Hepatocyte (in vitro differentiated cells): Measurements from ENCODE around the gene TK1. TPM values are rescaled to one million over a fixed set of nuclear protein-coding genes. Genes with fewer than 3 reads are reported as not detected.

Experiments used
- DNase-seq: peaks from one replicate; pipeline ENCODE4 v3.0.0-alpha.2; 2016; ENCODE audit warnings: low spot score
- H2AFZ ChIP-seq: fragments of 200-600 bp; sonication (generic); 2 replicates; pipeline ENCODE4 v1.6.0; 2016; ENCODE audit warnings: antibody characterized with exemption, mild to moderate bottlenecking
- H3K27ac ChIP-seq: fragments of 200-600 bp; sonication (generic); 2 replicates; pipeline ENCODE4 v1.5.1; 2016; ENCODE audit warnings: mild to moderate bottlenecking
- H3K27me3 ChIP-seq: fragments of 200-600 bp; sonication (generic); 2 replicates; pipeline ENCODE4 v1.6.1; 2016
- H3K36me3 ChIP-seq: fragments of 200-600 bp; sonication (generic); replicated peaks from 2 replicates; pipeline ENCODE4 v1.5.1; 2016; ENCODE audit warnings: low read depth; ENCODE audit not compliant: insufficient read depth
- H3K4me1 ChIP-seq: fragments of 200-600 bp; sonication (generic); 2 replicates; pipeline ENCODE4 v1.5.1; 2016; ENCODE audit warnings: mild to moderate bottlenecking, moderate library complexity; ENCODE audit not compliant: insufficient read depth
- H3K4me2 ChIP-seq: fragments of 200-600 bp; sonication (generic); 2 replicates; pipeline ENCODE4 v1.6.0; 2016
- H3K4me3 ChIP-seq: fragments of 200-600 bp; sonication (generic); 2 replicates; pipeline ENCODE4 v1.5.1; 2016; ENCODE audit warnings: mild to moderate bottlenecking
- H3K79me2 ChIP-seq: fragments of 200-600 bp; sonication (generic); 2 replicates; pipeline ENCODE4 v1.6.0; 2017; ENCODE audit warnings: mild to moderate bottlenecking
- H3K9me2 ChIP-seq: fragments of 200-600 bp; sonication (generic); replicated peaks from 2 replicates; pipeline ENCODE4 v1.6.0; 2017; ENCODE audit warnings: mild to moderate bottlenecking; ENCODE audit not compliant: insufficient read depth
- H3K9me3 ChIP-seq: fragments of 200-600 bp; sonication (generic); 2 replicates; pipeline ENCODE4 v1.5.1; 2016; ENCODE audit warnings: low read depth, mild to moderate bottlenecking
- H4K20me1 ChIP-seq: fragments of 200-600 bp; sonication (generic); 2 replicates; pipeline ENCODE4 v1.6.0; 2016; ENCODE audit warnings: mild to moderate bottlenecking; ENCODE audit not compliant: insufficient read depth, poor library complexity, severe bottlenecking
- EZH2 ChIP-seq: fragments of 200-600 bp; sonication (generic); IDR thresholded peaks from 2 replicates; pipeline ENCODE4 v1.6.1; 2016; ENCODE audit warnings: antibody characterized with exemption, mild to moderate bottlenecking, borderline replicate concordance
- EZH2phosphoT487 ChIP-seq: fragments of 200-600 bp; sonication (generic); IDR thresholded peaks from one replicate; pipeline ENCODE4 v1.6.1; 2018; ENCODE audit warnings: antibody characterized with exemption, mild to moderate bottlenecking, low read depth, moderate library complexity; ENCODE audit not compliant: unreplicated experiment, severe bottlenecking
- WGBS: methylation state at CpG from one replicate; pipeline ENCODE4 v1.1.6; 2016; ENCODE audit warnings: low lambda C conversion rate; ENCODE audit errors: missing lambda C conversion rate; 5-methylcytosine and 5-hydroxymethylcytosine counted together
- polyA plus RNA-seq: library from polyadenylated mRNA; unstranded; fragments of >200 nt; fragmentation: Nextera tagmentation; extraction: Ambion mirVana; gene quantifications from 2 replicates; pipeline ENCODE4 v1.2.1, GENCODE V29; 2016
- total RNA-seq: library from RNA; depleted of rRNA; stranded (reverse); fragments of >200 nt; gene quantifications from 2 replicates; pipeline ENCODE4 v1.2.3, GENCODE V29; 2014
- TF ChIP-seq, protein P1 (sequence below): fragments of 200-600 bp; sonication (generic); IDR thresholded peaks from 2 replicates; pipeline ENCODE4 v1.5.1; 2016; ENCODE audit warnings: antibody characterized with exemption, mild to moderate bottlenecking; ENCODE audit not compliant: poor library complexity

Gene TK1
- total and polyA plus RNA-seq, 2 experiments from 2014 or later = 8.3 to 29.9 TPM

GRCh38 chr17:78132767-78133178 lies 54.1 kb downstream of the TK1 start:
- whole genome bisulfite sequencing = 93% methylated on average over 9 of the region's 9 CpGs
- no peak overlapping the region for H3K27ac ChIP-seq

GRCh38 chr17:78132084-78132676 lies 54.7 kb downstream of the TK1 start:
- H3K79me2 ChIP-seq = no peaks in the 10 kb centered on the region
- no peaks in the 10 kb centered on the region for H3K9me2 ChIP-seq
- WGBS = 49% methylated on average over 15 of the region's 38 CpGs
- H3K4me3 ChIP-seq = no peak overlapping the region
- H3K27ac ChIP-seq = peak overlapping the region; percentile 27
- no peaks in the 10 kb centered on the region for H3K36me3 ChIP-seq
- peak overlapping the region; percentile 87 for H3K4me2 ChIP-seq
- no peaks in the 10 kb centered on the region for H4K20me1 ChIP-seq
- peaks cover 11% of the 10 kb centered on the region for H3K27me3 ChIP-seq
- H2AFZ ChIP-seq = no peak overlapping the region
- peaks cover 18% of the 10 kb centered on the region for H3K4me1 ChIP-seq
- peak; percentile 63 for DNase-seq
- no peaks in the 10 kb centered on the region for H3K9me3 ChIP-seq
- TF ChIP-seq EZH2 = no peak
- TF ChIP-seq, protein P1, sequence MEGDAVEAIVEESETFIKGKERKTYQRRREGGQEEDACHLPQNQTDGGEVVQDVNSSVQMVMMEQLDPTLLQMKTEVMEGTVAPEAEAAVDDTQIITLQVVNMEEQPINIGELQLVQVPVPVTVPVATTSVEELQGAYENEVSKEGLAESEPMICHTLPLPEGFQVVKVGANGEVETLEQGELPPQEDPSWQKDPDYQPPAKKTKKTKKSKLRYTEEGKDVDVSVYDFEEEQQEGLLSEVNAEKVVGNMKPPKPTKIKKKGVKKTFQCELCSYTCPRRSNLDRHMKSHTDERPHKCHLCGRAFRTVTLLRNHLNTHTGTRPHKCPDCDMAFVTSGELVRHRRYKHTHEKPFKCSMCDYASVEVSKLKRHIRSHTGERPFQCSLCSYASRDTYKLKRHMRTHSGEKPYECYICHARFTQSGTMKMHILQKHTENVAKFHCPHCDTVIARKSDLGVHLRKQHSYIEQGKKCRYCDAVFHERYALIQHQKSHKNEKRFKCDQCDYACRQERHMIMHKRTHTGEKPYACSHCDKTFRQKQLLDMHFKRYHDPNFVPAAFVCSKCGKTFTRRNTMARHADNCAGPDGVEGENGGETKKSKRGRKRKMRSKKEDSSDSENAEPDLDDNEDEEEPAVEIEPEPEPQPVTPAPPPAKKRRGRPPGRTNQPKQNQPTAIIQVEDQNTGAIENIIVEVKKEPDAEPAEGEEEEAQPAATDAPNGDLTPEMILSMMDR = no peak
- no peak for TF ChIP-seq EZH2phosphoT487

More at GRCh38 chr17:78132767-78133178, 54.1 kb downstream of the TK1 start:
- no peak for DNase-seq
- TF ChIP-seq EZH2phosphoT487 = no peak
- TF ChIP-seq, protein P1 = no peak
- TF ChIP-seq EZH2 = no peak
- Histone ChIP-seq H3K27me3 (peaks cover 11% of the 10 kb centered on the region), H3K9me3 (no peaks in the 10 kb centered on the region), H3K4me3 (no peak overlapping the region), H2AFZ (no peak overlapping the region), H3K4me2 (no peak overlapping the region), H3K36me3 (no peaks in the 10 kb centered on the region), H3K9me2 (no peaks in the 10 kb centered on the region), H3K4me1 (peaks cover 13% of the 10 kb centered on the region), H3K79me2 (no peaks in the 10 kb centered on the region), H4K20me1 (no peaks in the 10 kb centered on the region)

DNA sequence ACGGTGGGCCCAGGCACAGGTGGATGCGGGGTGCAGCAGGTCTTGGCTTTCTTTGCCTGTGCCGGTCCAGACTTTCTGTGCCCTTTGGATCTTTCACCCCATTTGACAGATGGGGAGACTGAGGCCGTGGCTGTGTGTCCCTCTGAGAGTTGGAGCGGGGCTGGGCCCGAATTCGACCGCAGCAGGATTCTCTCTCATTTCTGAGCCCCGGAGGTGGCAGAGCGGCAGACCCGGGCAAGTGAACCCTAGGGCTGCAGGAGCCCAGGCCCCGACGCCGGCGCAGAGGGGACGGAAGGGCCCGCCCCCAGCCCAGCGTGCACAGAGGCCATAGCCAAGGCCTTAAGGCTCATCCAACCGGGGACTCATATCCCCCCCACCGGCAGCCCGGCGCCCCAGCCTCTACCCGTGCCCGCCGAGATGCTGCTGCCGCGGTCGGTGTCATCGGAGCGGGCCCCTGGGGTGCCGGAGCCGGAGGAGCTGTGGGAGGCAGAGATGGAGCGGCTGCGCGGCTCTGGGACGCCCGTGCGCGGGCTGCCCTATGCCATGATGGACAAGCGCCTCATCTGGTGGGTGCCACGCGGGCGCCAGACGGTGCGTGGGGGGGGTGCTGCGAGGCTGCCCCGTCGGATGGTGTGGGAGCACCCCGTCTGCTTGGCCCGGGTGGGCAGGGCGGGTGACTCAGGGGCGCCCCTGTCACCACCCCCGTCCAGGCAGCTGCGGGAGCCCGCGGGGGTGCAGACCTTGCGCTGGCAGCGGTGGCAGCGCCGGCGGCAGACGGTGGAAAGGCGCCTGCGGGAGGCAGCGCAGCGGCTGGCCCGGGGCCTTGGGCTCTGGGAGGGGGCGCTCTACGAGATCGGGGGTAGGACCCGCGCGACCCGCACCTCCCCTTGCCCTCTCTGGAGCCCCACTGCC lies 55.4 kb downstream of the TK1 start:
- TF ChIP-seq, protein P1 = no peak
- no peak for TF ChIP-seq EZH2phosphoT487
- no peaks in the 10 kb centered on the region for H3K36me3 ChIP-seq
- no peak for DNase-seq
- peak overlapping the region; percentile 87 for H3K4me2 ChIP-seq
- no peaks in the 10 kb centered on the region for H4K20me1 ChIP-seq
- H3K9me2 ChIP-seq = no peaks in the 10 kb centered on the region
- H3K79me2 ChIP-seq = peaks cover 3% of the 10 kb centered on the region
- no peaks in the 10 kb centered on the region for H3K9me3 ChIP-seq
- H2AFZ ChIP-seq = no peak overlapping the region
- no peak overlapping the region for H3K27ac ChIP-seq
- peaks cover 11% of the 10 kb centered on the region for H3K27me3 ChIP-seq
- 60% methylated on average over 37 of the region's 74 CpGs for WGBS
- H3K4me1 ChIP-seq = peaks cover 23% of the 10 kb centered on the region
- no peak overlapping the region for H3K4me3 ChIP-seq
